ENCODE data around the gene ELANE. TPM values are rescaled to one million over a fixed set of nuclear protein-coding genes. Genes with fewer than 3 reads are reported as not detected.

Gene ELANE
- total and polyA plus RNA-seq, 12 donors, result 0.48 to 3.4 (median 1.8) TPM; not detected in 6

- Histone ChIP-seq H3K27ac (no peak overlapping the region), H3K4me3 (no peak overlapping the region), H3K4me1 (replicated peaks in 1 of 2) (peaks cover 0 to 10% of the 10 kb centered on the region in 2 donors), H3K27me3 (peaks cover 9% of the 10 kb centered on the region), H3K36me3 (replicated peaks in 1 of 2) (no peaks in the 10 kb centered on the region), H3K9me3 (replicated peaks in 1 of 3) (no peaks in the 10 kb centered on the region)
- intact Hi-C loops (cut with DNase I), result loop anchor here in 1 of 2 donors (10.0 kb wide), 1 partner anchor 80 kb away; no protein-coding TSS in a partner anchor
- 68 to 76% (median 72%) methylated on average over 6 of the region's 6 CpGs for WGBS, 4 donors
- no peak for DNase-seq
- no peak for TF ChIP-seq CTCF (IDR thresholded peaks at IDR 0.05)
- TF ChIP-seq POLR2A (IDR thresholded peaks at IDR 0.05), result no peak
These were observed 2.4 kb downstream of the ELANE start for GRCh38 chr19:854549-854948.

DNA sequence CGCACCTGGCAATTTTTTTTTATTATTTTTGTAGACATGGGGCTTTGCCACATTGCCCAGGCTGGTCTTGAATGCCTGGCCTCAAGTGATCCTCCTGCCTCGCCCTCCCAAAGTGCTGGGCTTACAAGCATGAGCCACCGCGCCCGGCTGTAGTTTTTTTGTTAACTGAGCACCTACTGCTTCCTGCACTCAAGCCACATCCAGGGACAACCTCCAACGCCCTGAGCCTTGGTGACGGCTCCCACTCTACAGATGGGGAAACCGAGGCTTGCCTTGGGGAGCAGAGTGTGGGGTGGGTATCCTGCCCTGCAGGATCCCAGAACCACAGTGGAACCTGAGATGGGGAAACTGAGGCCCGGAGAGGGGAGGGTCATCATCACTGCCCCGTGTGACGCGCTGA lies 3.0 kb downstream of the ELANE start:
- H3K4me3 ChIP-seq, result no peak overlapping the region
- no peak overlapping the region for H3K27ac ChIP-seq
- peaks cover 14% of the 10 kb centered on the region for H3K27me3 ChIP-seq
- H3K4me1 ChIP-seq (replicated peaks in 1 of 2), result peaks cover 0 to 9% of the 10 kb centered on the region in 2 donors
- no peaks in the 10 kb centered on the region for H3K36me3 ChIP-seq (replicated peaks in 1 of 2)
- 84 to 89% (median 87%) methylated on average over 5 to 12 of the region's 12 CpGs for WGBS, 4 donors
- no peaks in the 10 kb centered on the region for H3K9me3 ChIP-seq (replicated peaks in 1 of 3)
- no peak for TF ChIP-seq POLR2A (IDR thresholded peaks at IDR 0.05)
- no peak for TF ChIP-seq CTCF (IDR thresholded peaks at IDR 0.05)
- intact Hi-C loops (cut with DNase I), result loop anchor here in 1 of 2 donors (10.0 kb wide), 1 partner anchor 80 kb away; no protein-coding TSS in a partner anchor
- no peak for DNase-seq

DNA sequence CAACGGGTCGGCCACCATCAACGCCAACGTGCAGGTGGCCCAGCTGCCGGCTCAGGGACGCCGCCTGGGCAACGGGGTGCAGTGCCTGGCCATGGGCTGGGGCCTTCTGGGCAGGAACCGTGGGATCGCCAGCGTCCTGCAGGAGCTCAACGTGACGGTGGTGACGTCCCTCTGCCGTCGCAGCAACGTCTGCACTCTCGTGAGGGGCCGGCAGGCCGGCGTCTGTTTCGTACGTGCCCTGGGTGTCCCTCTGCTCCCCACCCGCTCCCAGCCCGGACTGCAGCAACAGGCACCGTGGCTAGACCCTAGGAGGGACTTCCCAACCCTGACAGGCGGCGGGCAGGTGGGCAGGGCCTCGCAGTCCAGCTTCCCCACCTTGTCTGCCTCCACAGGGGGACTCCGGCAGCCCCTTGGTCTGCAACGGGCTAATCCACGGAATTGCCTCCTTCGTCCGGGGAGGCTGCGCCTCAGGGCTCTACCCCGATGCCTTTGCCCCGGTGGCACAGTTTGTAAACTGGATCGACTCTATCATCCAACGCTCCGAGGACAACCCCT lies 3.5 kb downstream of the ELANE start:
- no peak overlapping the region for H3K27ac ChIP-seq
- H3K4me1 ChIP-seq (replicated peaks in 1 of 2), result peaks cover 0 to 6% of the 10 kb centered on the region in 2 donors
- intact Hi-C loops (cut with DNase I), result loop anchor here in 1 of 2 donors (10.0 kb wide), 1 partner anchor 81 kb away; no protein-coding TSS in a partner anchor
- H3K9me3 ChIP-seq (replicated peaks in 1 of 3), result no peaks in the 10 kb centered on the region
- TF ChIP-seq CTCF (IDR thresholded peaks at IDR 0.05) (no peak), POLR2A (IDR thresholded peaks at IDR 0.05) (no peak)
- H3K27me3 ChIP-seq, result peaks cover 17% of the 10 kb centered on the region
- no peaks in the 10 kb centered on the region for H3K36me3 ChIP-seq (replicated peaks in 1 of 2)
- no peak overlapping the region for H3K4me3 ChIP-seq
- no peak for DNase-seq
- WGBS, 4 donors, result 69 to 75% (median 71%) methylated on average over 10 to 40 of the region's 40 CpGs

DNA sequence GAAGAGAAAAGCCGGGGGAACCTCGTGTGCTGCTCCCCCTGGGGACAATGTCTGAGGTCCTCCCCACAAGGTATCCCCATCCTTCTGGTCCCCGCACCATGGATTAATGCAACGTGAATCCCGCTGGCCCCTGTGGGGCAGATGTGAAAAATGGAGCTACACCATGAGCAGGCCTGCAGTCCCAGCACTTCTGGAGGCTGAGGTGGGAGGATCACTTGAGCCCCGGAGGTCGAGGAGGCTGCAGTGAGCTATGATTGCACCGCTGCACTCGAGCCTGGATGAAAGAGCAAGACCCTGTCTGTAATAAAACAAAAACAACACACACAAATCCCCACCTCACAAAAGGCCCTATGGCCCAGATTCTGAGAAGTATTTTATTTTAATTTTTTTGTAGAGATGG lies 6.2 kb downstream of the ELANE start:
- WGBS, 4 donors, result 78 to 83% (median 79%) methylated on average over 9 of the region's 9 CpGs
- TF ChIP-seq CTCF (IDR thresholded peaks at IDR 0.05) (no peak), POLR2A (IDR thresholded peaks at IDR 0.05) (no peak)

More for the DNA sequence above, 6.2 kb downstream of the ELANE start:
- no peak for DNase-seq
- no peak overlapping the region for H3K27ac ChIP-seq
- intact Hi-C loops (cut with DNase I), result loop anchor here in 1 of 2 donors (10.0 kb wide), 1 partner anchor 83 kb away; no protein-coding TSS in a partner anchor
- peaks cover 10% of the 10 kb centered on the region for H3K27me3 ChIP-seq
- H3K4me3 ChIP-seq, result no peak overlapping the region
- peaks cover 5 to 6% of the 10 kb centered on the region in 2 donors for H3K4me1 ChIP-seq (replicated peaks in 1 of 2)
- no peaks in the 10 kb centered on the region for H3K9me3 ChIP-seq (replicated peaks in 1 of 3)
- no peaks in the 10 kb centered on the region for H3K36me3 ChIP-seq (replicated peaks in 1 of 2)

Measured in adrenal gland (tissue), 12 donors.